Loucy (cell line): Measurements from ENCODE around the gene GPR17.

Experiments used
- EZH2phosphoT487 ChIP-seq: fragments of 200-600 bp; IDR thresholded peaks from 2 replicates; pipeline ENCODE4 v1.6.1; 2018; ENCODE audit warnings: antibody characterized with exemption, mild to moderate bottlenecking, moderate library complexity, borderline replicate concordance
- TF ChIP-seq, protein P1 (sequence below): fragments of 200-600 bp; sonication (generic); conservative IDR thresholded peaks from 2 replicates; pipeline ENCODE4 v1.5.1; 2014; ENCODE audit warnings: mild to moderate bottlenecking, antibody characterized with exemption, low read length

DNA sequence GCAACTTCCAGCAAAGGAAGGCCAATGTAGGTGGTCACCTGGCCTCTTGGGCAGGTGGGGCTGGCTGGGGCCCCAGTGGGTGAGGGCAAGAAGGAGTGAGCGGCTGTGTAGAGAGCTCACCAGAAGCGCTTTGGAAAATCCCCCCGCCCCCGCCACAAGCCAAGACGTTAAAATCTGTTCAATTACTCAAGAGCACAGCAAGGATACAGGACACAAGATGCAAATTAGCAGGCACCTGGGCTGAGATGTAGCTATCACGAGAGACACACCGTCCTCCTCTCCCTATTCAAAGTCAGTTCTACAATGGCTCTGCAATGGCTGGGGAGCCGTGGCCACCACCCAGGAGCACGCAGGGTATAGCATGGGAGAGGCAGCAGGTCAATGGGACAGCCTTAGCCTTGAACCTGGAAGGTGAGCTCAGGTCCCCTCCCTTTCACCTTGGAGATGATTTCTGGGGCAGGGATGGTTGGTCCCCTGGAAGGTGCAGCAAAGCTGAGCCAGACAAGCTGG lies 38.5 kb upstream of the GPR17 start:
- TF ChIP-seq, protein P1, sequence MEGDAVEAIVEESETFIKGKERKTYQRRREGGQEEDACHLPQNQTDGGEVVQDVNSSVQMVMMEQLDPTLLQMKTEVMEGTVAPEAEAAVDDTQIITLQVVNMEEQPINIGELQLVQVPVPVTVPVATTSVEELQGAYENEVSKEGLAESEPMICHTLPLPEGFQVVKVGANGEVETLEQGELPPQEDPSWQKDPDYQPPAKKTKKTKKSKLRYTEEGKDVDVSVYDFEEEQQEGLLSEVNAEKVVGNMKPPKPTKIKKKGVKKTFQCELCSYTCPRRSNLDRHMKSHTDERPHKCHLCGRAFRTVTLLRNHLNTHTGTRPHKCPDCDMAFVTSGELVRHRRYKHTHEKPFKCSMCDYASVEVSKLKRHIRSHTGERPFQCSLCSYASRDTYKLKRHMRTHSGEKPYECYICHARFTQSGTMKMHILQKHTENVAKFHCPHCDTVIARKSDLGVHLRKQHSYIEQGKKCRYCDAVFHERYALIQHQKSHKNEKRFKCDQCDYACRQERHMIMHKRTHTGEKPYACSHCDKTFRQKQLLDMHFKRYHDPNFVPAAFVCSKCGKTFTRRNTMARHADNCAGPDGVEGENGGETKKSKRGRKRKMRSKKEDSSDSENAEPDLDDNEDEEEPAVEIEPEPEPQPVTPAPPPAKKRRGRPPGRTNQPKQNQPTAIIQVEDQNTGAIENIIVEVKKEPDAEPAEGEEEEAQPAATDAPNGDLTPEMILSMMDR, result no peak
- TF ChIP-seq EZH2phosphoT487, result no peak
